Left hindlimb (tissue), 1 donor: ENCODE data around the gene HACL1.
"Not testable (repeated sequence)": the region's sequence is repeated elsewhere in the genome, so short reads cannot be mapped to it uniquely, and the experiment has no call there.

Source experiments
- DNase-seq: peaks from one replicate; pipeline ENCODE4 v3.0.0-alpha.2; 2018

HACL1 gene

GRCh38 chr3:15578289-15578867 is 23.0 kb downstream of the HACL1 start:
- DNase-seq, result no peak

GRCh38 chr3:15576475-15576874 is 24.9 kb downstream of the HACL1 start:
- no peak for DNase-seq

GRCh38 chr3:15575446-15575845 is 25.9 kb downstream of the HACL1 start:
- no peak for DNase-seq

GRCh38 chr3:15572138-15572537 is 29.2 kb downstream of the HACL1 start:
- DNase-seq, result no peak

- no peak for DNase-seq
Measured at GRCh38 chr3:15563190-15563589, 38.2 kb downstream of the HACL1 start.

- no peak for DNase-seq
Measured at GRCh38 chr3:15562560-15562959, 38.8 kb downstream of the HACL1 start.

- DNase-seq, result no peak
Measured at GRCh38 chr3:15558581-15558980, 42.8 kb downstream of the HACL1 start.

- no peak for DNase-seq
Measured at GRCh38 chr3:15557511-15557946, 43.8 kb downstream of the HACL1 start.

GRCh38 chr3:15556512-15556911 is 44.9 kb downstream of the HACL1 start:
- no peak for DNase-seq

- DNase-seq, result no peak
Measured at GRCh38 chr3:15553749-15554148, 47.6 kb downstream of the HACL1 start.

GRCh38 chr3:15551902-15552301 is 49.5 kb downstream of the HACL1 start:
- DNase-seq, result no peak

- DNase-seq, result no peak
Measured at GRCh38 chr3:15549846-15550245, 51.5 kb downstream of the HACL1 start.

- DNase-seq, result no peak
Measured at GRCh38 chr3:15542614-15543013, 58.8 kb downstream of the HACL1 start.

- no peak for DNase-seq
Measured at GRCh38 chr3:15541371-15541770, 60.0 kb downstream of the HACL1 start.

GRCh38 chr3:15539066-15539465 is 62.3 kb downstream of the HACL1 start:
- DNase-seq, result no peak

- DNase-seq, result no peak
Measured at GRCh38 chr3:15538345-15538744, 63.0 kb downstream of the HACL1 start.

GRCh38 chr3:15536856-15537255 is 64.5 kb downstream of the HACL1 start:
- DNase-seq, result no peak

GRCh38 chr3:15535732-15536131 is 65.6 kb downstream of the HACL1 start:
- no peak for DNase-seq

- not testable (repeated sequence) for DNase-seq
Measured at GRCh38 chr3:15532614-15533013, 68.8 kb downstream of the HACL1 start.

- no peak for DNase-seq
Measured at GRCh38 chr3:15531346-15531745, 70.0 kb downstream of the HACL1 start.

- no peak for DNase-seq
Measured at GRCh38 chr3:15528854-15529537, 72.4 kb downstream of the HACL1 start.

GRCh38 chr3:15527031-15527459 is 74.3 kb downstream of the HACL1 start:
- no peak for DNase-seq

- no peak for DNase-seq
Measured at GRCh38 chr3:15525790-15526189, 75.6 kb downstream of the HACL1 start.

GRCh38 chr3:15523660-15524417 is 77.5 kb downstream of the HACL1 start:
- no peak for DNase-seq
